ENCODE results near the gene FAM186B. TPM values are rescaled to one million over a fixed set of nuclear protein-coding genes. Genes with fewer than 3 reads are reported as not detected.

The FAM186B gene
- total RNA-seq, 1 experiment from 2014 or later = 0.42 TPM

- H3K36me3 ChIP-seq (ENCODE audit: control insufficient read depth in 1 of 2, insufficient read depth in 2 of 2, low read length in 2 of 2) = no peaks in the 10 kb centered on the region
- no peaks in the 10 kb centered on the region for H3K79me2 ChIP-seq (ENCODE audit: insufficient read depth, low read length)
- H3K27me3 ChIP-seq (ENCODE audit: insufficient read depth, low read length) = no peaks in the 10 kb centered on the region
- CTCF ChIA-PET = no interaction called here
- POLR2A ChIA-PET = no interaction called here
- H2AFZ ChIP-seq (ENCODE audit: low read depth, low read length, poor library complexity, severe bottlenecking) = no peak overlapping the region
- no peak overlapping the region for H3K4me3 ChIP-seq (replicated peaks in 1 of 2; ENCODE audit: low read depth in 1 of 2, low read length in 2 of 2)
- BruUV-seq (replicated peaks) = no TSS peak
- DNase-seq (ENCODE audit: low read depth, low spot score) (no peak), ATAC-seq (no peak)
- TF ChIP-seq SIN3A (IDR thresholded peaks at IDR 0.05; ENCODE audit: low read depth) (no peak), ZNF274 (IDR thresholded peaks at IDR 0.05; ENCODE audit: low read depth, low read length) (no peak), ZBTB33 (IDR thresholded peaks at IDR 0.05; ENCODE audit: extremely low read depth, insufficient replicate concordance, low read length) (no peak), ZFX (IDR thresholded peaks at IDR 0.05) (no peak), MAX (IDR thresholded peaks at IDR 0.05) (no peak), EZH2phosphoT487 (IDR thresholded peaks at IDR 0.05; ENCODE audit: borderline replicate concordance) (no peak), CBX3 (IDR thresholded peaks at IDR 0.05; ENCODE audit: low read depth) (no peak), JUND (IDR thresholded peaks at IDR 0.05) (no peak), CEBPB (IDR thresholded peaks at IDR 0.05; ENCODE audit: low read depth) (no peak), REST (IDR thresholded peaks at IDR 0.05; ENCODE audit: low read depth) (no peak), RAD21 (IDR thresholded peaks at IDR 0.05; ENCODE audit: low read depth) (no peak), POLR2AphosphoS5 (IDR thresholded peaks at IDR 0.05; ENCODE audit: low read depth, low read length) (no peak), EZH2 (IDR thresholded peaks at IDR 0.05) (no peak), EGR1 (IDR thresholded peaks at IDR 0.05; ENCODE audit: low read depth) (no peak), SRF (IDR thresholded peaks at IDR 0.05; ENCODE audit: low read depth) (no peak)
- H3K9ac ChIP-seq (ENCODE audit: low read length) = no peak overlapping the region
- H3K4me2 ChIP-seq (ENCODE audit: low read length) = no peak overlapping the region
- H3K9me3 ChIP-seq (ENCODE audit: control insufficient read depth in 1 of 2, insufficient read depth in 1 of 2, low read depth in 1 of 2, low read length in 2 of 2) = peaks cover 0 to 4% of the 10 kb centered on the region in 2 experiments; a peak in 1 of 4 replicates
- RAD21 ChIA-PET (ENCODE audit: low non-redundant PET in 1 of 2, low total read pairs in 2 of 2, uncharacterized antibody in 2 of 2, unreplicated experiment in 2 of 2) = no interaction called here
- intact Hi-C loops (cut with micrococcal nuclease) = no loop called here
- H3K4me1 ChIP-seq (ENCODE audit: control insufficient read depth in 1 of 2, insufficient read depth in 2 of 2, low read length in 2 of 2) = peaks cover 0 to 8% of the 10 kb centered on the region in 2 experiments; a peak in 2 of 4 replicates
- no peaks in the 10 kb centered on the region for H3K9me2 ChIP-seq (ENCODE audit: insufficient read depth)
- no peak overlapping the region for H3K27ac ChIP-seq (ENCODE audit: low read depth, low read length)
- no peaks in the 10 kb centered on the region for H4K20me1 ChIP-seq (ENCODE audit: insufficient read depth)
These were observed 11.2 kb upstream of the FAM186B start for GRCh38 chr12:49616533-49617219.
